ENCODE data around the gene PRSS38.

Gene PRSS38

GRCh38 chr1:227793948-227794816 is 21.3 kb upstream of the PRSS38 start:
- no peak for DNase-seq

- DNase-seq: no peak
Measured at GRCh38 chr1:227794817-227795192, 20.7 kb upstream of the PRSS38 start.

GRCh38 chr1:227795732-227796131 is 19.7 kb upstream of the PRSS38 start:
- DNase-seq: no peak

GRCh38 chr1:227796359-227796915 is 19.0 kb upstream of the PRSS38 start:
- DNase-seq: no peak

- DNase-seq: no peak
Measured at GRCh38 chr1:227797144-227797543, 18.3 kb upstream of the PRSS38 start.

GRCh38 chr1:227797625-227798024 is 17.9 kb upstream of the PRSS38 start:
- no peak for DNase-seq

GRCh38 chr1:227798078-227798802 is 17.2 kb upstream of the PRSS38 start:
- DNase-seq: no peak

GRCh38 chr1:227799756-227800155 is 15.7 kb upstream of the PRSS38 start:
- DNase-seq: no peak

GRCh38 chr1:227803933-227804332 is 11.5 kb upstream of the PRSS38 start:
- DNase-seq: no peak

- DNase-seq: no peak
Measured at GRCh38 chr1:227805606-227806197, 9.8 kb upstream of the PRSS38 start.

GRCh38 chr1:227808566-227808965 is 6.9 kb upstream of the PRSS38 start:
- no peak for DNase-seq

GRCh38 chr1:227809026-227809425 is 6.4 kb upstream of the PRSS38 start:
- no peak for DNase-seq

GRCh38 chr1:227813962-227814361 is 1.5 kb upstream of the PRSS38 start:
- DNase-seq: no peak

- no peak for DNase-seq
Measured at GRCh38 chr1:227816750-227817446, 1.4 kb downstream of the PRSS38 start.

- DNase-seq: no peak
Measured at GRCh38 chr1:227823537-227823936, 8.1 kb downstream of the PRSS38 start.

GRCh38 chr1:227824204-227824603 is 8.7 kb downstream of the PRSS38 start:
- DNase-seq: no peak

- no peak for DNase-seq
Measured at GRCh38 chr1:227828786-227829185, 13.3 kb downstream of the PRSS38 start.

GRCh38 chr1:227838181-227838580 is 22.7 kb downstream of the PRSS38 start:
- no peak for DNase-seq

GRCh38 chr1:227841096-227841495 is 25.6 kb downstream of the PRSS38 start:
- no peak for DNase-seq

- no peak for DNase-seq
Measured at GRCh38 chr1:227844320-227845146, 29.1 kb downstream of the PRSS38 start.

- no peak for DNase-seq
Measured at GRCh38 chr1:227845147-227845458, 29.6 kb downstream of the PRSS38 start.

- DNase-seq: no peak
Measured at GRCh38 chr1:227845519-227845918, 30.0 kb downstream of the PRSS38 start.

All from suppressor macrophage treated with lipopolysaccharide for 4 hours (primary cell).